ENCODE data around the gene ATP1A4.

DNA sequence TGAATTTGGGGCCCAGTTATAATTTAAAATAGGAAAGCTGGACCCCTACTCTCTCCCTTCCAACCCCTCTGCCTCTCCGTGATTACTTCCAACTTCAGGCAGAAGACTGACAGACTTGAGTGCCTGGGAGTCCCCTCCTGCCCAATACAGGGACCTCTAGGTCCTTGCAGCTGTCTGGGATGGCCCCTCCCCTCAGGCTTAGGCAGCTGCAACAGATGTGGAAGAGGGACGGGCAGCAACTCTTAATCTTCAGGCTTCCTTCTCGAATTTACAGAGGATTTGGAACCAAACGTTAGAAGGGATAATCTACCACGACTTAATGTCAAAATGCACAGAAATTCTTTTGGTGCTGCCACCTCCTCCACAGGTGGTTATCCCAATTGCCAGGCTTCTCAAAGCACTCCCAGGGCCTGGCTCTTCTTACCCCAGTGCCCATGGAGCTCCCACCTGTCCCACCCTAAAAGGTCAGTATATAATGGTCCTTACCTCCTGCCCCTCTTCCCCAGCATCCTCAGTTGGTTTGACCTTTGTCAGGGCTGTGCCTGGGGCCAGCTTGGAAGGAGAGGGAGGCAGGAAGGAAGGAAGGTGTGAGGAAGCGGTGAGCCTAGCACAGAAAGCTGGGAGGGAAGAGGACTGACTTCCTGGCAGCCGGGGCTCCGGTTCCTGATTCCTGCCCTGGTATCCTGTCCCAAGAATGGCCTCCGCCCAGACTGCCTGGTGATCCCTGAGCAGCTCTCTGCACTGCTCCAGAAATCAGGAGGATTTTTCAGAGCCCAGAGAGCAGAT is 56.6 kb downstream of the ATP1A4 start:
- TF ChIP-seq, protein P1, sequence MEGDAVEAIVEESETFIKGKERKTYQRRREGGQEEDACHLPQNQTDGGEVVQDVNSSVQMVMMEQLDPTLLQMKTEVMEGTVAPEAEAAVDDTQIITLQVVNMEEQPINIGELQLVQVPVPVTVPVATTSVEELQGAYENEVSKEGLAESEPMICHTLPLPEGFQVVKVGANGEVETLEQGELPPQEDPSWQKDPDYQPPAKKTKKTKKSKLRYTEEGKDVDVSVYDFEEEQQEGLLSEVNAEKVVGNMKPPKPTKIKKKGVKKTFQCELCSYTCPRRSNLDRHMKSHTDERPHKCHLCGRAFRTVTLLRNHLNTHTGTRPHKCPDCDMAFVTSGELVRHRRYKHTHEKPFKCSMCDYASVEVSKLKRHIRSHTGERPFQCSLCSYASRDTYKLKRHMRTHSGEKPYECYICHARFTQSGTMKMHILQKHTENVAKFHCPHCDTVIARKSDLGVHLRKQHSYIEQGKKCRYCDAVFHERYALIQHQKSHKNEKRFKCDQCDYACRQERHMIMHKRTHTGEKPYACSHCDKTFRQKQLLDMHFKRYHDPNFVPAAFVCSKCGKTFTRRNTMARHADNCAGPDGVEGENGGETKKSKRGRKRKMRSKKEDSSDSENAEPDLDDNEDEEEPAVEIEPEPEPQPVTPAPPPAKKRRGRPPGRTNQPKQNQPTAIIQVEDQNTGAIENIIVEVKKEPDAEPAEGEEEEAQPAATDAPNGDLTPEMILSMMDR (IDR thresholded peaks at IDR 0.05) = no peak
- TF ChIP-seq POLR2AphosphoS5 (IDR thresholded peaks at IDR 0.05; ENCODE audit: low read depth, low read length) (no peak), SIN3A (IDR thresholded peaks at IDR 0.05; ENCODE audit: borderline replicate concordance, insufficient read depth, low read depth, low read length) (no peak), REST (IDR thresholded peaks at IDR 0.05; ENCODE audit: insufficient read depth in 1 of 2, low read depth in 2 of 2, low read length in 1 of 2) (no peak), TCF7L2 (IDR thresholded peaks at IDR 0.05; ENCODE audit: low read depth, low read length) (no peak)

Measured in Panc1 (cell line).